GM23338 (cell line): ENCODE results near the gene TMEM139. TPM values are rescaled to one million over a fixed set of nuclear protein-coding genes. Genes with fewer than 3 reads are reported as not detected.
A peak's percentile ranks its signal among the peaks of the same experiment; 100 is the strongest.

Experiments
- ATAC-seq: fragments of 200-7000 bp; cut with Tn5 transposase; 3 replicates; pipeline ENCODE4 v1.9.1; 2020
- DNase-seq: peaks from one replicate; pipeline ENCODE4 v3.0.0-alpha.2; 2015; ENCODE audit warnings: low spot score
- H2AFZ ChIP-seq: fragments of 200-600 bp; sonication (generic); 2 replicates; pipeline ENCODE4 v1.8.0; 2016; ENCODE audit warnings: antibody characterized with exemption, mild to moderate bottlenecking, moderate library complexity
- H3F3A ChIP-seq: fragments of 200-600 bp; sonication (generic); replicated peaks from 2 replicates; pipeline ENCODE4 v1.8.0; 2017; ENCODE audit warnings: antibody characterized with exemption, mixed run types, low read depth
- H3K27ac ChIP-seq: fragments of 200-600 bp; sonication (generic); 2 replicates; pipeline ENCODE4 v1.6.1; 2016; ENCODE audit warnings: low read depth
- H3K27me3 ChIP-seq: fragments of 200-600 bp; sonication (generic); 2 replicates; pipeline ENCODE4 v1.8.0; 2016; ENCODE audit warnings: mild to moderate bottlenecking, mixed run types, moderate library complexity; ENCODE audit not compliant: insufficient read depth
- H3K36me3 ChIP-seq: fragments of 200-600 bp; sonication (generic); 2 replicates; pipeline ENCODE4 v1.8.0; 2016; ENCODE audit warnings: mild to moderate bottlenecking; ENCODE audit not compliant: insufficient read depth
- H3K4me1 ChIP-seq: fragments of 200-600 bp; sonication (generic); 2 replicates; pipeline ENCODE4 v1.8.0; 2016; ENCODE audit warnings: mild to moderate bottlenecking, moderate library complexity; ENCODE audit not compliant: insufficient read depth
- H3K4me2 ChIP-seq: fragments of 200-600 bp; sonication (generic); 2 replicates; pipeline ENCODE4 v1.7.1; 2017; ENCODE audit warnings: mixed run types
- H3K4me3 ChIP-seq: fragments of 200-600 bp; sonication (generic); 2 replicates; pipeline ENCODE4 v1.6.1; 2016; ENCODE audit warnings: mixed run types
- H3K79me2 ChIP-seq: fragments of 200-600 bp; sonication (generic); replicated peaks from 2 replicates; pipeline ENCODE4 v1.8.0; 2017; ENCODE audit warnings: mild to moderate bottlenecking; ENCODE audit not compliant: insufficient read depth
- H3K9me2 ChIP-seq: fragments of 200-600 bp; sonication (generic); 2 replicates; pipeline ENCODE4 v1.8.0; 2017; ENCODE audit not compliant: insufficient read depth
- H4K20me1 ChIP-seq: fragments of 200-600 bp; sonication (generic); replicated peaks from 2 replicates; pipeline ENCODE4 v1.8.0; 2017; ENCODE audit warnings: mild to moderate bottlenecking; ENCODE audit not compliant: insufficient read depth
- H3K27ac Mint-ChIP-seq: 2 replicates; pipeline ENCODE4 v1.8.0; 2020; ENCODE audit warnings: inconsistent platforms, mild to moderate bottlenecking, moderate library complexity, mixed read lengths
- H3K27me3 Mint-ChIP-seq: 3 replicates; pipeline ENCODE4 v1.8.0; 2022; ENCODE audit warnings: low read depth, mild to moderate bottlenecking, moderate library complexity, mixed read lengths, inconsistent platforms; ENCODE audit not compliant: insufficient read depth, poor library complexity
- H3K36me3 Mint-ChIP-seq: 3 replicates; pipeline ENCODE4 v1.8.0; 2021; ENCODE audit warnings: low read depth, mild to moderate bottlenecking, inconsistent platforms, moderate library complexity, mixed read lengths
- H3K4me1 Mint-ChIP-seq: 3 replicates; pipeline ENCODE4 v1.8.0; 2020; ENCODE audit warnings: mild to moderate bottlenecking, inconsistent platforms, mixed read lengths
- H3K4me3 Mint-ChIP-seq: 3 replicates; pipeline ENCODE4 v1.8.0; 2021; ENCODE audit warnings: moderate library complexity, mild to moderate bottlenecking, inconsistent platforms, mixed read lengths
- H3K9me3 Mint-ChIP-seq: 3 replicates; pipeline ENCODE4 v1.8.0; 2020; ENCODE audit warnings: moderate library complexity, mild to moderate bottlenecking, inconsistent platforms, mixed read lengths
- CREB1 ChIP-seq: fragments of 250-450 bp; sonication (Bioruptor Pico); IDR thresholded peaks from 2 replicates; pipeline ENCODE4 v1.5.0; 2020; ENCODE audit warnings: low read depth, mild to moderate bottlenecking, moderate library complexity
- EZH2 ChIP-seq: fragments of 200-600 bp; sonication (generic); IDR thresholded peaks from one replicate; pipeline ENCODE4 v1.8.0; 2017; ENCODE audit warnings: antibody characterized with exemption, mild to moderate bottlenecking, low read depth; ENCODE audit not compliant: unreplicated experiment
- EZH2phosphoT487 ChIP-seq: fragments of 200-600 bp; sonication (generic); IDR thresholded peaks from one replicate; pipeline ENCODE4 v1.8.1; 2018; ENCODE audit warnings: antibody characterized with exemption; ENCODE audit not compliant: unreplicated experiment
- JUNB ChIP-seq: IDR thresholded peaks from one replicate; pipeline ENCODE4 v1.6.1; 2016; ENCODE audit warnings: antibody characterized with exemption; ENCODE audit not compliant: unreplicated experiment
- NANOG ChIP-seq: IDR thresholded peaks from 2 replicates; pipeline ENCODE4 v1.6.1; 2016; ENCODE audit warnings: antibody characterized with exemption, borderline replicate concordance
- POLR2AphosphoS5 ChIP-seq: IDR thresholded peaks from 2 replicates; pipeline ENCODE4 v1.6.1; 2016; ENCODE audit warnings: antibody characterized with exemption, low read depth
- STAT1 ChIP-seq: IDR thresholded peaks from one replicate; pipeline ENCODE4 v1.6.1; 2016; ENCODE audit warnings: antibody characterized with exemption; ENCODE audit not compliant: unreplicated experiment
- ZNF114 ChIP-seq: fragments of 250-450 bp; sonication (Bioruptor Pico); IDR thresholded peaks from 2 replicates; pipeline ENCODE4 v1.5.0; 2020; ENCODE audit warnings: mild to moderate bottlenecking, moderate library complexity
- ZNF331 ChIP-seq: fragments of 250-450 bp; sonication (Bioruptor Pico); IDR thresholded peaks from 2 replicates; pipeline ENCODE4 v1.5.0; 2020; ENCODE audit warnings: low read depth, mild to moderate bottlenecking, moderate library complexity
- polyA plus RNA-seq: library from polyadenylated mRNA; unstranded; fragments of >200 nt; fragmentation: Nextera tagmentation; extraction: Ambion mirVana; gene quantifications from 2 replicates; pipeline ENCODE4 v1.2.1, GENCODE V29; 2016
- total RNA-seq: library from RNA; depleted of rRNA; stranded (reverse); fragments of >200 nt; shearing (Covaris generic); gene quantifications from 2 replicates; pipeline ENCODE4 v1.2.3, GENCODE V29; 2014
- TF ChIP-seq, protein P1 (sequence below): fragments of 250-450 bp; sonication (Bioruptor Pico); IDR thresholded peaks from 2 replicates; pipeline ENCODE4 v1.5.0; 2020; ENCODE audit warnings: mild to moderate bottlenecking, moderate library complexity
- TF ChIP-seq, protein P2 (sequence below): IDR thresholded peaks from one replicate; pipeline ENCODE4 v1.6.1; 2018; ENCODE audit warnings: antibody characterized with exemption; ENCODE audit not compliant: unreplicated experiment
- TF ChIP-seq, protein P3 (sequence below): IDR thresholded peaks from 2 replicates; pipeline ENCODE4 v1.6.1; 2016; ENCODE audit warnings: antibody characterized with exemption
- TF ChIP-seq, protein P4 (sequence below), 2 experiments: fragments of 200-600 bp in 1 of 2; sonication (generic) in 1 of 2; conservative IDR thresholded peaks; 2 replicates each; pipeline versions ENCODE4 v1.5.1 to v1.6.1; 2016 to 2017; ENCODE audit warnings: antibody characterized with exemption in 2 of 2, low read depth in 2 of 2, mild to moderate bottlenecking in 2 of 2, moderate library complexity in 1 of 2

Gene TMEM139
- total and polyA plus RNA-seq, 2 experiments from 2014 or later, result 3.3 to 3.6 TPM

DNA sequence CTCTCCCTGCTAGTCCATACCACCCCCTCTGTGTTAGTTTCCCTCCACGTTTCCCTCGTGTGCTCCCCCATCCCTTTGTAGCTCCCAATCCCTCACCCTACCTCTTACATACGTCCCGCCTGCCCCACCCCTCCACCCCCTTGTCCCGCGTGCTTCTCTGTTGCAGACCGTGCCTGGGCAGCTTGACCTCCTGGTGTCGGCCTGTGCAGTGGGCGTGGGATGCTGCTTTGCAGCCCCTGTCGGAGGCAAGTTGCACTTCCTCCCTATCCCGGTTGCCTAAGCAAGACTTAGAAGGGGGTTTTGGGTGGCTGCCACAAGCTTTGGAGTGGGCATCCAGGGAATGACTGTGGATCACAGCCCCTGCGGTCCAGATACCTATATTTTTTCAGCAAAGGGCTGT is 38.9 kb downstream of the TMEM139 start:
- Histone ChIP-seq H3K4me3 (no peak overlapping the region), H3K9me2 (no peaks in the 10 kb centered on the region), H4K20me1 (no peaks in the 10 kb centered on the region), H3F3A (no peaks in the 10 kb centered on the region), H3K79me2 (no peaks in the 10 kb centered on the region), H3K4me1 (peaks cover 24% of the 10 kb centered on the region), H2AFZ (peak overlapping the region; percentile 86), H3K36me3 (no peaks in the 10 kb centered on the region), H3K27ac (no peak overlapping the region), H3K4me2 (no peak overlapping the region), H3K27me3 (no peaks in the 10 kb centered on the region)
- Mint-ChIP-seq H3K27me3 (peaks cover 10% of the 10 kb centered on the region), H3K4me3 (no peak overlapping the region), H3K36me3 (no peaks in the 10 kb centered on the region; the same call in 2 of the 3 replicates), H3K4me1 (peaks cover 27% of the 10 kb centered on the region), H3K27ac (no peak overlapping the region), H3K9me3 (no peaks in the 10 kb centered on the region)
- DNase-seq, result peak; percentile 22
- no peak for TF ChIP-seq POLR2AphosphoS5
- TF ChIP-seq ZNF331 (CRISPR knock-in tag), result no peak
- TF ChIP-seq, protein P1, sequence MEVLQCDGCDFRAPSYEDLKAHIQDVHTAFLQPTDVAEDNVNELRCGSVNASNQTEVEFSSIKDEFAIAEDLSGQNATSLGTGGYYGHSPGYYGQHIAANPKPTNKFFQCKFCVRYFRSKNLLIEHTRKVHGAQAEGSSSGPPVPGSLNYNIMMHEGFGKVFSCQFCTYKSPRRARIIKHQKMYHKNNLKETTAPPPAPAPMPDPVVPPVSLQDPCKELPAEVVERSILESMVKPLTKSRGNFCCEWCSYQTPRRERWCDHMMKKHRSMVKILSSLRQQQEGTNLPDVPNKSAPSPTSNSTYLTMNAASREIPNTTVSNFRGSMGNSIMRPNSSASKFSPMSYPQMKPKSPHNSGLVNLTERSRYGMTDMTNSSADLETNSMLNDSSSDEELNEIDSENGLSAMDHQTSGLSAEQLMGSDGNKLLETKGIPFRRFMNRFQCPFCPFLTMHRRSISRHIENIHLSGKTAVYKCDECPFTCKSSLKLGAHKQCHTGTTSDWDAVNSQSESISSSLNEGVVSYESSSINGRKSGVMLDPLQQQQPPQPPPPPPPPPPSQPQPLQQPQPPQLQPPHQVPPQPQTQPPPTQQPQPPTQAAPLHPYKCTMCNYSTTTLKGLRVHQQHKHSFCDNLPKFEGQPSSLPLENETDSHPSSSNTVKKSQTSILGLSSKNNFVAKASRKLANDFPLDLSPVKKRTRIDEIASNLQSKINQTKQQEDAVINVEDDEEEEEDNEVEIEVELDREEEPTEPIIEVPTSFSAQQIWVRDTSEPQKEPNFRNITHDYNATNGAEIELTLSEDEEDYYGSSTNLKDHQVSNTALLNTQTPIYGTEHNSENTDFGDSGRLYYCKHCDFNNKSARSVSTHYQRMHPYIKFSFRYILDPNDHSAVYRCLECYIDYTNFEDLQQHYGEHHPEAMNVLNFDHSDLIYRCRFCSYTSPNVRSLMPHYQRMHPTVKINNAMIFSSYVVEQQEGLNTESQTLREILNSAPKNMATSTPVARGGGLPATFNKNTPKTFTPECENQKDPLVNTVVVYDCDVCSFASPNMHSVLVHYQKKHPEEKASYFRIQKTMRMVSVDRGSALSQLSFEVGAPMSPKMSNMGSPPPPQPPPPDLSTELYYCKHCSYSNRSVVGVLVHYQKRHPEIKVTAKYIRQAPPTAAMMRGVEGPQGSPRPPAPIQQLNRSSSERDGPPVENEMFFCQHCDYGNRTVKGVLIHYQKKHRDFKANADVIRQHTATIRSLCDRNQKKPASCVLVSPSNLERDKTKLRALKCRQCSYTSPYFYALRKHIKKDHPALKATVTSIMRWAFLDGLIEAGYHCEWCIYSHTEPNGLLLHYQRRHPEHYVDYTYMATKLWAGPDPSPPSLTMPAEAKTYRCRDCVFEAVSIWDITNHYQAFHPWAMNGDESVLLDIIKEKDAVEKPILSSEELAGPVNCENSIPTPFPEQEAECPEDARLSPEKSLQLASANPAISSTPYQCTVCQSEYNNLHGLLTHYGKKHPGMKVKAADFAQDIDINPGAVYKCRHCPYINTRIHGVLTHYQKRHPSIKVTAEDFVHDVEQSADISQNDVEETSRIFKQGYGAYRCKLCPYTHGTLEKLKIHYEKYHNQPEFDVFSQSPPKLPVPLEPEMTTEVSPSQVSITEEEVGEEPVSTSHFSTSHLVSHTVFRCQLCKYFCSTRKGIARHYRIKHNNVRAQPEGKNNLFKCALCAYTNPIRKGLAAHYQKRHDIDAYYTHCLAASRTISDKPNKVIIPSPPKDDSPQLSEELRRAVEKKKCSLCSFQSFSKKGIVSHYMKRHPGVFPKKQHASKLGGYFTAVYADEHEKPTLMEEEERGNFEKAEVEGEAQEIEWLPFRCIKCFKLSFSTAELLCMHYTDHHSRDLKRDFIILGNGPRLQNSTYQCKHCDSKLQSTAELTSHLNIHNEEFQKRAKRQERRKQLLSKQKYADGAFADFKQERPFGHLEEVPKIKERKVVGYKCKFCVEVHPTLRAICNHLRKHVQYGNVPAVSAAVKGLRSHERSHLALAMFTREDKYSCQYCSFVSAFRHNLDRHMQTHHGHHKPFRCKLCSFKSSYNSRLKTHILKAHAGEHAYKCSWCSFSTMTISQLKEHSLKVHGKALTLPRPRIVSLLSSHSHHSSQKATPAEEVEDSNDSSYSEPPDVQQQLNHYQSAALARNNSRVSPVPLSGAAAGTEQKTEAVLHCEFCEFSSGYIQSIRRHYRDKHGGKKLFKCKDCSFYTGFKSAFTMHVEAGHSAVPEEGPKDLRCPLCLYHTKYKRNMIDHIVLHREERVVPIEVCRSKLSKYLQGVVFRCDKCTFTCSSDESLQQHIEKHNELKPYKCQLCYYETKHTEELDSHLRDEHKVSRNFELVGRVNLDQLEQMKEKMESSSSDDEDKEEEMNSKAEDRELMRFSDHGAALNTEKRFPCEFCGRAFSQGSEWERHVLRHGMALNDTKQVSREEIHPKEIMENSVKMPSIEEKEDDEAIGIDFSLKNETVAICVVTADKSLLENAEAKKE (CRISPR knock-in tag), result no peak
- TF ChIP-seq, protein P2, sequence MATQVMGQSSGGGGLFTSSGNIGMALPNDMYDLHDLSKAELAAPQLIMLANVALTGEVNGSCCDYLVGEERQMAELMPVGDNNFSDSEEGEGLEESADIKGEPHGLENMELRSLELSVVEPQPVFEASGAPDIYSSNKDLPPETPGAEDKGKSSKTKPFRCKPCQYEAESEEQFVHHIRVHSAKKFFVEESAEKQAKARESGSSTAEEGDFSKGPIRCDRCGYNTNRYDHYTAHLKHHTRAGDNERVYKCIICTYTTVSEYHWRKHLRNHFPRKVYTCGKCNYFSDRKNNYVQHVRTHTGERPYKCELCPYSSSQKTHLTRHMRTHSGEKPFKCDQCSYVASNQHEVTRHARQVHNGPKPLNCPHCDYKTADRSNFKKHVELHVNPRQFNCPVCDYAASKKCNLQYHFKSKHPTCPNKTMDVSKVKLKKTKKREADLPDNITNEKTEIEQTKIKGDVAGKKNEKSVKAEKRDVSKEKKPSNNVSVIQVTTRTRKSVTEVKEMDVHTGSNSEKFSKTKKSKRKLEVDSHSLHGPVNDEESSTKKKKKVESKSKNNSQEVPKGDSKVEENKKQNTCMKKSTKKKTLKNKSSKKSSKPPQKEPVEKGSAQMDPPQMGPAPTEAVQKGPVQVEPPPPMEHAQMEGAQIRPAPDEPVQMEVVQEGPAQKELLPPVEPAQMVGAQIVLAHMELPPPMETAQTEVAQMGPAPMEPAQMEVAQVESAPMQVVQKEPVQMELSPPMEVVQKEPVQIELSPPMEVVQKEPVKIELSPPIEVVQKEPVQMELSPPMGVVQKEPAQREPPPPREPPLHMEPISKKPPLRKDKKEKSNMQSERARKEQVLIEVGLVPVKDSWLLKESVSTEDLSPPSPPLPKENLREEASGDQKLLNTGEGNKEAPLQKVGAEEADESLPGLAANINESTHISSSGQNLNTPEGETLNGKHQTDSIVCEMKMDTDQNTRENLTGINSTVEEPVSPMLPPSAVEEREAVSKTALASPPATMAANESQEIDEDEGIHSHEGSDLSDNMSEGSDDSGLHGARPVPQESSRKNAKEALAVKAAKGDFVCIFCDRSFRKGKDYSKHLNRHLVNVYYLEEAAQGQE, result no peak
- TF ChIP-seq EZH2phosphoT487, result no peak
- no peak for TF ChIP-seq CREB1 (CRISPR knock-in tag)
- TF ChIP-seq JUNB, result no peak
- no peak for TF ChIP-seq STAT1
- no peak for TF ChIP-seq EZH2
- TF ChIP-seq, protein P3, sequence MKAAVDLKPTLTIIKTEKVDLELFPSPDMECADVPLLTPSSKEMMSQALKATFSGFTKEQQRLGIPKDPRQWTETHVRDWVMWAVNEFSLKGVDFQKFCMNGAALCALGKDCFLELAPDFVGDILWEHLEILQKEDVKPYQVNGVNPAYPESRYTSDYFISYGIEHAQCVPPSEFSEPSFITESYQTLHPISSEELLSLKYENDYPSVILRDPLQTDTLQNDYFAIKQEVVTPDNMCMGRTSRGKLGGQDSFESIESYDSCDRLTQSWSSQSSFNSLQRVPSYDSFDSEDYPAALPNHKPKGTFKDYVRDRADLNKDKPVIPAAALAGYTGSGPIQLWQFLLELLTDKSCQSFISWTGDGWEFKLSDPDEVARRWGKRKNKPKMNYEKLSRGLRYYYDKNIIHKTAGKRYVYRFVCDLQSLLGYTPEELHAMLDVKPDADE, result no peak
- TF ChIP-seq, protein P4, sequence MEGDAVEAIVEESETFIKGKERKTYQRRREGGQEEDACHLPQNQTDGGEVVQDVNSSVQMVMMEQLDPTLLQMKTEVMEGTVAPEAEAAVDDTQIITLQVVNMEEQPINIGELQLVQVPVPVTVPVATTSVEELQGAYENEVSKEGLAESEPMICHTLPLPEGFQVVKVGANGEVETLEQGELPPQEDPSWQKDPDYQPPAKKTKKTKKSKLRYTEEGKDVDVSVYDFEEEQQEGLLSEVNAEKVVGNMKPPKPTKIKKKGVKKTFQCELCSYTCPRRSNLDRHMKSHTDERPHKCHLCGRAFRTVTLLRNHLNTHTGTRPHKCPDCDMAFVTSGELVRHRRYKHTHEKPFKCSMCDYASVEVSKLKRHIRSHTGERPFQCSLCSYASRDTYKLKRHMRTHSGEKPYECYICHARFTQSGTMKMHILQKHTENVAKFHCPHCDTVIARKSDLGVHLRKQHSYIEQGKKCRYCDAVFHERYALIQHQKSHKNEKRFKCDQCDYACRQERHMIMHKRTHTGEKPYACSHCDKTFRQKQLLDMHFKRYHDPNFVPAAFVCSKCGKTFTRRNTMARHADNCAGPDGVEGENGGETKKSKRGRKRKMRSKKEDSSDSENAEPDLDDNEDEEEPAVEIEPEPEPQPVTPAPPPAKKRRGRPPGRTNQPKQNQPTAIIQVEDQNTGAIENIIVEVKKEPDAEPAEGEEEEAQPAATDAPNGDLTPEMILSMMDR (conservative IDR thresholded peaks at IDR 0.05; ENCODE audit: low read depth in 2 of 2), result no peak
- TF ChIP-seq NANOG, result no peak
- TF ChIP-seq ZNF114 (CRISPR knock-in tag), result no peak
- peak; percentile 64 for ATAC-seq
